Spleen (tissue), 7 donors: ENCODE results near the gene HBA2.
A peak's percentile ranks its signal among the peaks of the same experiment; 100 is the strongest.

ENCODE experiments used
- POLR2A ChIP-seq, 3 donors: fragments of 450-650 bp; IDR thresholded peaks; one replicate each; pipeline ENCODE4 v1.5.1; 2017; ENCODE audit warnings: antibody characterized with exemption in 3 of 3, mild to moderate bottlenecking in 1 of 3
- TF ChIP-seq, protein P1 (sequence below), 11 experiments: fragments of 200-600 bp in 7 of 11; fragments of 450-650 bp in 4 of 11; sonication (generic) in 4 of 11; IDR thresholded peaks in 8 of 11; conservative IDR thresholded peaks in 3 of 11; 1 replicate in 7 of 11; 2 replicates in 4 of 11; pipeline versions ENCODE4 v1.4.0 to v1.8.0; 2016 to 2021; ENCODE audit warnings: antibody characterized with exemption in 11 of 11, inconsistent platforms in 4 of 11, mild to moderate bottlenecking in 1 of 11
- donor health status: DM: no; HTN: no; CAD: no; lungs with moderate emphysema.
- donor health status: DM: no; HTN: no; CAD: no.
- donor health status: DM: no; HTN: no; CAD: no.

DNA sequence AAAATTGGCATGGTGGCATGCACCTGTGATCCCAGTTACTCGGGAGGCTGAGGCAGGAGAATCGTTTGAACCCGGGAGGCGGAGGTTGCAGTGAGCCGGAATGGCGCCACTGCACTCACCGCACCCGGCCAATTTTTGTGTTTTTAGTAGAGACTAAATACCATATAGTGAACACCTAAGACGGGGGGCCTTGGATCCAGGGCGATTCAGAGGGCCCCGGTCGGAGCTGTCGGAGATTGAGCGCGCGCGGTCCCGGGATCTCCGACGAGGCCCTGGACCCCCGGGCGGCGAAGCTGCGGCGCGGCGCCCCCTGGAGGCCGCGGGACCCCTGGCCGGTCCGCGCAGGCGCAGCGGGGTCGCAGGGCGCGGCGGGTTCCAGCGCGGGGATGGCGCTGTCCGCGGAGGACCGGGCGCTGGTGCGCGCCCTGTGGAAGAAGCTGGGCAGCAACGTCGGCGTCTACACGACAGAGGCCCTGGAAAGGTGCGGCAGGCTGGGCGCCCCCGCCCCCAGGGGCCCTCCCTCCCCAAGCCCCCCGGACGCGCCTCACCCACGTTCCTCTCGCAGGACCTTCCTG lies 7.5 kb downstream of the HBA2 start, which contains the start of gene HBQ1:
- TF ChIP-seq, protein P1, sequence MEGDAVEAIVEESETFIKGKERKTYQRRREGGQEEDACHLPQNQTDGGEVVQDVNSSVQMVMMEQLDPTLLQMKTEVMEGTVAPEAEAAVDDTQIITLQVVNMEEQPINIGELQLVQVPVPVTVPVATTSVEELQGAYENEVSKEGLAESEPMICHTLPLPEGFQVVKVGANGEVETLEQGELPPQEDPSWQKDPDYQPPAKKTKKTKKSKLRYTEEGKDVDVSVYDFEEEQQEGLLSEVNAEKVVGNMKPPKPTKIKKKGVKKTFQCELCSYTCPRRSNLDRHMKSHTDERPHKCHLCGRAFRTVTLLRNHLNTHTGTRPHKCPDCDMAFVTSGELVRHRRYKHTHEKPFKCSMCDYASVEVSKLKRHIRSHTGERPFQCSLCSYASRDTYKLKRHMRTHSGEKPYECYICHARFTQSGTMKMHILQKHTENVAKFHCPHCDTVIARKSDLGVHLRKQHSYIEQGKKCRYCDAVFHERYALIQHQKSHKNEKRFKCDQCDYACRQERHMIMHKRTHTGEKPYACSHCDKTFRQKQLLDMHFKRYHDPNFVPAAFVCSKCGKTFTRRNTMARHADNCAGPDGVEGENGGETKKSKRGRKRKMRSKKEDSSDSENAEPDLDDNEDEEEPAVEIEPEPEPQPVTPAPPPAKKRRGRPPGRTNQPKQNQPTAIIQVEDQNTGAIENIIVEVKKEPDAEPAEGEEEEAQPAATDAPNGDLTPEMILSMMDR (IDR thresholded peaks at IDR 0.05 in 8 of 11, conservative IDR thresholded peaks at IDR 0.05 in 3 of 11): peak in 6 of 11 experiments; percentile 4 to 59 (median 56)
- no peak for TF ChIP-seq POLR2A (IDR thresholded peaks at IDR 0.05)
